Activated effector memory CD4-positive, alpha-beta T cell treated with anti-CD3 and anti-CD28 coated beads, Interleukin-2, amount 50 U/mL, for 16 hours (primary cell): ENCODE data around the gene PICALM.
A peak's percentile ranks its signal among the peaks of the same experiment; 100 is the strongest.

Experiments used
- DNase-seq: peaks from one replicate; pipeline ENCODE4 v3.0.0-alpha.2; 2020

PICALM gene

DNA sequence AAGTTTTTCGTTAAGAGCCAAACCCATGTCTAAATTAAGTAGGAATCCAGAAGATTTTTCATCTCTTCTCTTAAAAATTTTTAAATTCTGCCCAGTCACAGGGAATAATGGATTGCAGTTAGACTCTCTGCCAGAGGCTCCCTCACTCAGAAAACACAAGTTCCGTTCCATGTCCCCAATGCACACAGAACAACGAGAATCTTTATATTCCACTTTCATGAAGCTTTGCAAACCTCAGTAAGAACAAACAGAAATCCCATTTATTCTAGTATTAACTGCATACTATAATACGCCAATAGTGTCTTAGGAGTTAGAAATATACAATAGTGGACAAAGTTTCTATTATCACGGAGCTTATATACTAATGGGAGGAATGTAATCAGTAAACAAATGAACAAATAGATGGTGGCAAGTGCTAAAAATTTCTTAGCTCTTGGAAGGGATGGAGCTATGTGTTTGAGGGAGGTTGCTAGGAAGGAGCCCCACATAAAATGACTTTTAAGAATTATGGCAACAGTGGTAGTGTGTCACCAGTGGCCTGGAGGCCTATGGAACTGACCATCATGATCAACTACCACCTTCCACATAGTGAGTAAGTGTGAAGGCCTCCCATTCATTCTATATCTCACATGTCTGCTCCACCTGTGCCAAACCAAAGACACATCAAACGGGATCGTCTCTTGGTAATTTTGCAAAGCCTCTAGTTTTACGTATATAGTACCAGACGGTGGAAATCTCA lies 24.9 kb downstream of the PICALM start:
- no peak for DNase-seq

DNA sequence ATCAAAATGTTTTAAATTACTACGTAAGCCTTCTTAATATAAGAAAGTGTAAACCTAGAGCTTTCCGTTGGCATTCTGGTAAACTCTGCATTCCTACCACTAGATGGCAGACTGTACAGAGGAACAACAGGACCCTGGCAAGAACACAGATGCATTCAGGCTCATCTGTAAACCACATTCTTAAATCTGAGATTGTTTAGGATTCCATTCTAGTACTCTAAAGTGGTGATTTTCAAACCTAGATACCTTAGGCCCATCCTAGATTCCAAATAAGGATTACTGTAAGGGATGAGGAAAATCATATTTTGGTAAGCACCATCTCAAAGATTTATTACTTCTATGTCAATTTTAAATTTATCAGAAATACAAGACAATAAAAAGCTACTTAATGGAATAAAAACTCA lies 26.9 kb downstream of the PICALM start:
- peak; percentile 67 for DNase-seq

DNA sequence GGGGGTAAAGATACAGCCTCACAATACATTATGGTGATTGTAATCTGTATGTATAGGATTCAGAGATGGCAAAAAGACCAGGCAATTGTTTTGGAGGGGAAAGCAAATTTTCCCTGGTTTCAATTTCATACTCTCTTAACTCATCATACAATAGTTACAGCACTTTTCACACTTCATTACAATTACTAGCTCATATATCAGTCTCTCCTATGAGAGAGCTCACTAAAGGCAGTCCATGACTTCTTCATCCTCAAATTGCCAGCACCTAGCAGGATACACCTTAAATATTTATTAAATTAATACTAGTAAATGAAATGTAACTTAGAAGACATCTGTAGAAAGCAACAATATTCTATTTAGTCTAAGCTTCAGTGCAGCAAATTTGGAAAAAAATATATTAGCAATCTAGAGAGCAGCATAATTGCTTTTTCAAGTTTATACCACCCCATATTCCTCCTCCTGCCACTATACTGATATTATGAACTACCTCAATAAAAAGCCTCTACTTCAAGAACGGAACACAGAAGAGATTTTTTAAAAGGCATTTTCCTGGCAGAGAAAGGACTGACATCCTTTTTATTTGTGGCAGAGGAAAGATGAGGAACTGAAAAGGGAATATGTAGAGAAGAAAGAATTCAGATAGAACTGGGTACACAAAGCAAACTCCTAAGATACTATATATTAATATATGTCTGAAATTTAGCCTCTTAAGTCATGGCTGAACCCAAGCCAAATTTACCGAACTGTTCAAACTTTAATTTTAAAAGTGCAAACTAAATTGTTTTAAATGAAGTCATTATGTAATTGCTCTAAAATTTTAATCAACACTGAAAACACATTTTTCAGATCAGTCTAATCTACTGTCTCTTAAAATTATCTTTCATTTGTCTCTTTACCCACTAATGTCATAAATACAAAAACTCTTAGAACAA lies 27.7 kb downstream of the PICALM start:
- no peak for DNase-seq

DNA sequence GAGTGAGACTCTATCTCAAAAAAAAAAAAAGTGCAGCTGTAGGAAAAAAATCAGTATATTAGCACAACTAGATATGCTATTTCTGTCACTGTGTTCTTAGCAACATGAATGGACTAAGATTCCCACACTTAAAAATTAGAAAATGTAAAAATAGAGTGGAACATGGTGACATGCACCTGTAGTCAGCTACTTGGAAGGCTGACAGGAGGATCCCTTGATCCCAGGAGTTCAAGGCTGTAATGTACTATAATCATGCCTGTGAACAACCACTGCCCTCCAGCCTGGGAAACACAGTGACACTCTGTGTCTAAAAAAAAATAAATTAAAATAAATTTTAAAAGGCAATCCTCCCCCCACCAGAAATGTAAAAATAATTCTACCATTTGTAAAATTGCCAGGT lies 29.8 kb downstream of the PICALM start:
- DNase-seq, result no peak

DNA sequence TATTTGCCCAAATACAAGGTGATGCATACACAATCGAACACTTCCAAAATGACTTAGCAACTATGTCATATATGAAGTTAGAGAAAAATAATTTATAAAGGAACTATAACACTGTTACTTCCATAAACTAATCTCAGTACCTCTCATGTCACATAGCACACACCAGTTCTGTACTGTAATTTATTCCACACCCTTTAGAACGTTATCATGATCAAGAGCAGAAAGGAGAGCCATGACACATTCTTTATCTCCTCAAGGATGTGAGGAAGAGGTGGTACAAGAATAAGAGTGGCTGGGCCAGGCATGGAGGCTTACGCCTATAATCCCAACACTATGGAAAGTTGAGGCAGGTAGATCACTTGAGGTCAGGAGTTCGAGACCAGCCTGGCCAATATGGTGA lies 31.1 kb downstream of the PICALM start:
- no peak for DNase-seq

DNA sequence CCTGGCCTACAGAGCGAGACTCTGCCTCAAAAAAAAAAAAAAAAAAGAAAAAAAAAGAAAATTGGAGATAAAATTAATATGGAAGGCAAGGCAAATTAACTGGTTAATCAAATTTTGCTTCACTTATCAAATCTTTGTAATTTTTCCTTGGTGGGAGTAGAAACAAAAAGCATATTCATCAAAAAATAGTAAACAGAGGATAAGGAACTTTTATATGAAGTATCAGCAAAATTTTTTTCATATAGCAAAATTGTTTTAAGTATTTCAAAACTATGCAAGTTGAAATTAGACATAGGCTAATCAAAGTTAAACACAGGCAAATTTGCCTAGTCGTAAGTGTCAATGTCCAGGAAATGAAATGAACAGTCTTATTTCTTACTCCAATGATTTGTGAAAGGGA lies 33.0 kb downstream of the PICALM start:
- no peak for DNase-seq

DNA sequence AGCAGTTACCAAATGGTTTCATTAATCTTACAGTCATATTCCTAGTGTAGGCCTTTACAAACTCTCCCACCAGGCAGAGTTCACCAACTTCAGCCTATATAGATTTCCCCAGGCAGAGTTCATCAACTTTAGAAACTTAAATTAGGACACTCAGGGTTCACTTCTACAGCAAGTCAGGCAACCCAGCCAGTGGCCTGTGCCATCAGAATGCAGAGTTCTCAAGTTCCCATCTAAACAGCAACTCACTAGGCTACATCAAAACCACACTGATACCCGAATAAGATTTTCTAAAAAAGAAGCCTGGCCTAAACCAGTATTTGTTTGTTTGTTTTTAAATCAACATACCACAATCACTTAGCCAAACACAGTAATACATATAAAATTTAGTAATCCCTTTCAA lies 33.7 kb downstream of the PICALM start:
- no peak for DNase-seq

DNA sequence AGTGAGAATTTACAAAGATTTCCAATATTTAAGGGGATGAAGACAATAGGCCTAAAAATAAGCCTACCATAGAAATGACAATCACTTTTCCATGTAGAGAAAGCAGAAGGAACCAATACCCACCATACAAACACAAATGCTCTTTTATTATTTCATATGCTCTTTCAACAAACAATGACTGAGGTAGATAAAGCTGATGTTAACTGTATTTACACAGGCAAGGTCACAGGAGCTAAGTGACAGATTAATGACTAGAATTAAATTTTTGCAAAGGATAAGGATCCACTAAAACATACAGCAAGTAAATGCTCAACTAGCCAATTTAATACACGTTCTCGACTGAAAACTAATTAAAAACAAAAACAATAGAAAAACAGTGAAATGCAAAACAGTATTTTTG lies 34.2 kb downstream of the PICALM start:
- DNase-seq, result no peak

DNA sequence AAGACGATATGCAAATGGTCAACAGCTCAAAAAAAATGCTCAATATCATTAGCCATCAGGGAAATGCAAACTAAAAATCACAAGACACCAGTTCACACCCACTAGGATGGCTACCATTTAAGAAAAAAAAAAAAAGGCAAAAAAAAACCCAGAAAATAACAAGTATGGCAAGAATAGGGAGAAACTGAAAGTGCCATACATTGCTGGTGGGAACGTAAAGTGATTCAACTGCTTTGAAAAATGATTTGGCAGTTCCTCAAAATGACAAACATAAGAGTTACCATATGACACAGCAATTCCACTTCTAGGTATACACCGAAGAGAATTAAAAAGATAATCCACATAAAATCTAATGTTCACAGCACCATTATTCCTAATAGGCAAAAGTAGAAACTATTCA lies 47.5 kb downstream of the PICALM start:
- no peak for DNase-seq

DNA sequence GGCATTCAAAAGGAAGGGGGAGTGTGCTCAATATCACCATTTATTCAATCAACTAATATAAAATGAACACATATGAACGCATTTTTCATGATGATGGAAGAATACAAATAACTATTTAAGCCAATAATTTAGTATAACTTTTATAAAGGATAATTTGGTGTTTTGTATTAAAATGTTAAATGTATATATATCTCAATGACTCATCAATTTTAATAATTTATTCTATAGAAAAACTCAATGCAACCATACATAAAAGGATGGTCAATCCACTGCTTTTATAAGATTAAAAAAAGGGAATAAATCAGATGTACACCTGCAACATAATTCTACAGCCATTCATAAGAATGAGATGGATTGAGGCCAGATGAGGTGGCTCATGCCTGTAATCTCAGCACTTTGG lies 50.6 kb downstream of the PICALM start:
- DNase-seq, result no peak

DNA sequence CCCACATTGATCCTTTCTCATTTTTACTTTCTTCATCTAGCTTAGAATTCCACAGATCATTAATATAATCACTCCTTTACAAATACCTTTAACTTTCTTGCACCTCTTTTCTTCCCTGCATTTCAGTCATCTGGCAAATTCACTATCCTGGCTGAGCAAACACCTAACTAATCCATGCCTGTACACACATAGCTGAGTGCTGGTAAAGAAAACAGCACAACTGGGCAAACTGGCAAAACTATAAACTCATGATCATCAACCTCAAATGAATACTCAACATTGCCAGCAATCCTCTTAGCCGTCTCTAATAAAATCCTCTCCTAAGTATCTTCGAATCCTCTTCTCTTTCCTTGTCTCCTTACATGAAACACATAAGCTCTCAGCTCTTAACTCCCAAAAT lies 52.4 kb downstream of the PICALM start:
- no peak for DNase-seq

DNA sequence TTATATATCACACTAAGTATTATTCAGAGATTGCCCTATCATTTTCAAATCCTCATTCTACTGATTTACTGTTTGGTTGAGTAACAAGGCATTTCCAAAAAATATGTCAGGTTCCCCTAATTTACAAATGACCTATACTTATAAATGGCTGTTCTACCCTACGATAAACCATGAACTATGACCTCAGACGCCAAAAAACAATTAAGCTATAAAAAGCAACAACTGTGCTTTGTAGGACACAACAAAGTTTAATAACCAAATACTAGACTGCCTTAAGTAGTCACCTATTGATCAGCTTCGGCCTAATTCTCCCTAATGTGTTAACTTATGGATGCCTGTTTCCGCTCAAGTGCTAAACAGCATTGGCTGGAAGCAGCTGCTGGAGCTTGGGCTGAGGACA lies 53.2 kb downstream of the PICALM start:
- no peak for DNase-seq

DNA sequence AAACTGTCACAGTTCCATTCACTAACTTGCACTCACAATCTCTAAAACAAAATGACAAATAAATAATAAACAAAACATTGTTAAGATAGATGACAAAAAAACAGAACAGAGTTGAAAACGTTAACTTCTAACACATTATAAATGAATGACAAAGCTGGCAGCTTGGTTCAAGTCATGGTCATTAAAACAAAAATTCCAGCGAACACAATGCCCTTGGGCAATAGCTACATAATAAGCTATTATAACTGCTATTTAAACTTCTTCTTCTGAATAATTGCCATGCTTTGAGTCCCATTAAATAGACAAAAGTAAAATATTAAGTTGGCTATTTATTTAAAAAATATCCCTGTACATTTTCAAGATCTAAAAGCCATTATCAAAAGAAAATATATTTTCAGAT lies 54.7 kb downstream of the PICALM start:
- no peak for DNase-seq

DNA sequence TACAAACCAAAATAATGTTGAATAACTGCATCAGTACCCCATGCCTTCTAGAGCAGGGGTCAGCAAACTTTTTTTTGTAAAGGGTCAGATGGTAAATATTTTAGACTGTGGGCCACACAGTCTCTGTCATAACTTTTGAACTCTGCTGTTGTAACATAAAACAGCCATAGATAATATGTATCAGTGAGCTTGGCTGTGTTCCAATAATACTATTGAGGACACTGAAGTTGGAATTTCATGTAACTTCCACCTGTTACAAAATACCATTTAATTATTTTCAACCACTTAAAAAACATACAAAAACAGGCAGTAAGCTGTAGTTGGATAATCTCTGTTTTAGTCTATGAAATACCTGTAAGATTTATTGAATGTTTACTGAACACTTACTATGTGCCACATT lies 55.2 kb downstream of the PICALM start:
- DNase-seq, result no peak

DNA sequence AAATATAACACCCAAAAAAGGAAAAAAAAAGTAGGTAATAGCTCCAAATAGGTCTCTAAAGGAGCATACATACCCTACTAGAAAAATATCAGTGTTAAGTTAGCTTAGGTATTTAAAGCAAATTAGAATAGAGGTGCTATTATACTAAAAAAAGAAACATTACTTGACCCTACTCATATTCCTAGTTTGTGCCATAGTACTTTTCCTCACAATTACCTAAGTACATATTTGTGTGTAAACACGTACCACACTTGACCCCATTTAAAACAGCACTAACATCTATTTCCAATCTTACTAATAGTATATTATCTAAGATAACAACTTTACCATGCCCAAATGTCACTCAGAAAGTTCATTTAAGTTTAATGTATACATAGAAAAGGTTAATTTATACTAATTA lies 57.7 kb downstream of the PICALM start:
- DNase-seq, result no peak

DNA sequence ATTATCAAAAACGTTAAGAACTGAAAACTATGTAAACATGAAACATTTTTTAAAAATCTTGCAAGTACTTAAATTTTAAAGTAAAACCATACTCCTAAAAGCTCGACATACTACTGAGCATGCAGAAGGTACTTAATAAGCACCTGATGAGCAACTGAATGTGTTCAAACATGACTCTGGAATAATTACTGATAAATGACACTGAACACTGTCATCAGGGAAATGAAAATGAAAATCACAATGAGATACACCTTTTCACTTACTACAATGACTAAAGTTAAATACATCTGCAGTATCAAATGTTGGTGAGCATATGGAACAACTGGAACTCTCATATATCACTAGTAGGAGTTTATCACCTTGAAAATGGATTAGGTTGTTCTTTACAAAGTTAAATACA lies 65.2 kb downstream of the PICALM start:
- DNase-seq, result no peak

DNA sequence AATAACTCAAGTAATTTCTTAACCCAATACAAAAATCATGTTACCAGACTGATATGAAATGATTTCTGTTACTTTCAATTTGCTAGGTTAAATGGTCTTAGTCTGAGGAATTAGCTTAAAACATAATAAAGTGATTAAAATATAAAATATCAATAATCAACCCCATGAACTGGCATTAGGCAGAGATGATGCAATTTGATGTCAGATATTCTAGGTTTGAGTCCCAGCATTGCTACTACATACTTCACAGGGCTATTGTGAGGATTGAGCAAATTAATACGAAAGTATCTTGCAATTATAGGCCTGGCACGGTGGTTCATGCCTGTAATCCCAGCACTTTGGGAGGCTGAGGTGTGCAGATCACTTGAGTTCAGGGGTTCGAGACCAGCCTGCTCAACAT lies 66.5 kb downstream of the PICALM start:
- DNase-seq, result no peak

DNA sequence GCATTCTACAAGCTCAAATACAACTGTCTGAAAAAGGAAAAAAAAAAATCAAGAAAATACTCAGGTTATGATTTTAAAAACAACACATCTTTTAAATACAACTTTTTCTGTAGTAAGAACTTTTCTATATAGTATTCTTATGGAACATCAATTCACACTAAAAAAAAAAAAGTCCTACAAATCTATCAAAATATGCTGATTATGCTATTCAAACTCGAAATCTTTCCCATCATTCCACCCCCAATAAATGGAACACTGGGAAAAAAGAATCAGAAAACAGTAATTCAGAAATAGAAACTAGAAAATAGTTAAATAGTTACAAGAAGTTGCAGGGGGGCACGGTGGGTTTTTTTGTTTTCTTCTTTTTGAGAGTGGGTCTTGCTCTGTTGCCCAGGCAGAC lies 77.4 kb downstream of the PICALM start:
- DNase-seq, result no peak

DNA sequence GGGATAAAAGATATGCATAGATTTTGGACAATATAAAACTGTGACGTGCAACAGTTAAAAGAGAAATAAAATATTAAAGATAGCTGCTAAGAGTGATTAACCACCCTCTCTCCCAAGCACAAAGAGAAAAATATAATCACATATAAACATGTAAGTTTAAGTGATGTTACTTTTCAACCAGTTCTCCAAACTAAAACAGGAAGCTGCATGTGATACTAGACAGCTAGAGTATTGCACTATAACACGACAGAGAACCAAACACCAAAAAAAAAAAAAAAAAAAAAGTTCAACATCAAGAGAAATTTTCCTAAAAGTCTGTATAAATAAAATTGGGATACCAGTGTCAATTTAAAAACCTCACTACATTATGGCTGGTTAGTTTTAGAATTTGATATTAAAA lies 79.1 kb downstream of the PICALM start:
- no peak for DNase-seq

DNA sequence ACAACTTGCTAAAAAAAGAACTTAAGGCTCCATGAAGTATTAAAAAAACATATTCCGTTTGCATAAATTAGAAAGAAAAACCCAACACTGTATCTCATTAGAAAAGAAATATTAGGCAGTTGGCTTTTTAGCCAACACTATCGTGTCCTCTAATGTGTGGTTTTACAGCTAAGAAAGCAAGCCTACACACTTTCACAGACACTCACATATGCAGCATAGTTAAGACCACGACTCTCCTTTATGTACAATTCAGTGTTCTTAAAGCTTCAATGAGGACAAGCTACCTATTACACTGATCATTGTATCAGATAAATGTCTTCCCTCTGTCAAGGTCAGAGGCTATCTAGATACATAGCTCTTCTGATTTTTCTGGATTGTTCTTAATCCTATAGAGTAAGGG lies 80.1 kb downstream of the PICALM start:
- DNase-seq, result no peak

DNA sequence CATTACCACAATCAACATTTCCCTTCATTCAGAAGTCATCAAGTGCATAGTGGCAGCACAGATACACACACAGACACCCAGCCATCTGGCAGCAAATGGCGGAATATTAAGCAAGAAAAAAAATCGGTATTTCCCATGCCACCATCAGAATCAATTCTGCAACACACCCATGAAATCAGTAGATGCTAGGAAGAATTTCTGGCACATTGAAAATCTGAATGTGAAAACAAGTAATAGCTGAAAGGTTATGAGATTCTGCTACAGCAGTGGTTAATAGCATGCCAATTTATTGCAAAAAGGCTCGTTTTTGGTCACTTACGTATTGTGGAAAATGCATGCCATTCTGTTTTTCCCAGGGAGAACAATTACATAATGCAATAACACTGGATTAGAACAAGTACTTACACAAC lies 91.1 kb downstream of the PICALM start:
- no peak for DNase-seq

DNA sequence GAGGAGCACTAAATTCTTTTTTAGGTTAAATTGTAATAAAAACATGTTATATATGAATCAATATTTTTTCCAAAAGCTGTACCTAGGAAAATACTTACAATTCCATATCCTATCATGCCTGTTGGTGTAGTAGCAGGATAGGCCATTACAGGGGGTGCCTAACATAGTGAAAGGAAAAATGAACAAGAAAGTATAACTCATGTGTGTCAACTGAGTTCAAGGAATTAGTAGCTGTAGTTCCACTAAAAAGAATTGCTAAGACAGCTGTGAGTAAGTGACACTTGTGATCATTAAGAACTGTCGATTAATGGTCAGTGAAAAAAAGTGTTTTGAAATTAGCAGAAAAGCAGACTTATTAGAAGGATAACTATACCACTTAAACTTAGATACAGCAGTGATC lies 92.4 kb downstream of the PICALM start:
- no peak for DNase-seq

DNA sequence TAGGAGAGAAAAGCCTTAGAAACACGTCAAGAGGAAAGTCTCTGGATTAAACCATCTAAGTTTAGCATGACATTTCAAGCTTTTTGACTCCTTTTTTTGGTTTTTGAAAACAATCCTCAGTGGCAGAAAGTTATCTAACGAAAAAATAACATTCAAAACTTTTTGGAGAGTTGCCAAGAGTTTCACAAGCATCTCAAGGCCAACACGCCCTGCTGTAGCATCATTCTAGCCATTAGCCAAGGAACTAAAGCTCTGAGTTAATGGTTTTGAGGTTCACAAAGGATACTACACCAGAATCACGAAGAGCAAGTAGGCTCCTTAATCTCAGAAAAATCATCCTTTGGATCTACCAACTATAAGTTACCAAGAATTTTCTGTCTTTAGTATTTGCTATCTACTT lies 94.8 kb downstream of the PICALM start:
- no peak for DNase-seq

DNA sequence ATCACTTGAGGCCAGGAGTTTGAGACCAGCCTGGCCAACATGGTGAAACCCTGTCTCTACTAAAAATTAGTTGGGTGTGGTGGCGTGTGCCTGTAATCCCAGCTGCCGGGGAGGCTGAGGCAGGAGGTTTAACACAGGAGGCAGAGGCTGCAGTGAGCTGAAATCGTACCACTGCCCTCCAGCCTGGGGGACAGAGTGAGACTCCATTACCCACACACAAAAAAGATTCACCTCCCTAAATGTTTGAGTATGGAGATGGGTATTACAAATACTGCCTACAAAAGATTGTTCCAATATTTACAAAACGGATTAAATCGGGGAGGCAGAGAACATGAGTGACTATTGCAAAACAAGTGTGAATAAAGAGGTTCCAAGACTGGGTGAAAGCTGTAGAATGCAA lies 98.3 kb downstream of the PICALM start:
- DNase-seq, result no peak

DNA sequence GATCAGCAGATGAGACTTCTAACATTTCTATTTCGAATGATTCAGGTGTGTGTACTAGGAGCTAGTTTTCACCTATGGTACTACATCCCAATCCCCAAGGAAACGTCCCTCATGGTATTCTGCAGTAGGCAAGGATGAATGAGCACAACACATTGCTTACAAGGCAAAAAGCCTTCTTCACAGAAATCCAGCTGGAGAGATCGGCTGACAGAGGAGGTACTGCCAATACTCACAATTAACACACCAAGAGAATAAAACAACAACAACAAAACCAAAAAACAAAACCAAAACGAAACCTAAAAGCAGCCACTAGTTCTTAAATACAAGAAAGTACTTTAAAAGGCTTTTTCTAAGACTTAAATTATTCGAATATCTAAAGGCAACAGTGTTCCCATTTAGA lies 101.4 kb downstream of the PICALM start:
- DNase-seq, result no peak
